ENCODE results near the gene EPC1.
"Not testable (repeated sequence)": the region's sequence is repeated elsewhere in the genome, so short reads cannot be mapped to it uniquely, and the experiment has no call there.

The EPC1 gene

DNA sequence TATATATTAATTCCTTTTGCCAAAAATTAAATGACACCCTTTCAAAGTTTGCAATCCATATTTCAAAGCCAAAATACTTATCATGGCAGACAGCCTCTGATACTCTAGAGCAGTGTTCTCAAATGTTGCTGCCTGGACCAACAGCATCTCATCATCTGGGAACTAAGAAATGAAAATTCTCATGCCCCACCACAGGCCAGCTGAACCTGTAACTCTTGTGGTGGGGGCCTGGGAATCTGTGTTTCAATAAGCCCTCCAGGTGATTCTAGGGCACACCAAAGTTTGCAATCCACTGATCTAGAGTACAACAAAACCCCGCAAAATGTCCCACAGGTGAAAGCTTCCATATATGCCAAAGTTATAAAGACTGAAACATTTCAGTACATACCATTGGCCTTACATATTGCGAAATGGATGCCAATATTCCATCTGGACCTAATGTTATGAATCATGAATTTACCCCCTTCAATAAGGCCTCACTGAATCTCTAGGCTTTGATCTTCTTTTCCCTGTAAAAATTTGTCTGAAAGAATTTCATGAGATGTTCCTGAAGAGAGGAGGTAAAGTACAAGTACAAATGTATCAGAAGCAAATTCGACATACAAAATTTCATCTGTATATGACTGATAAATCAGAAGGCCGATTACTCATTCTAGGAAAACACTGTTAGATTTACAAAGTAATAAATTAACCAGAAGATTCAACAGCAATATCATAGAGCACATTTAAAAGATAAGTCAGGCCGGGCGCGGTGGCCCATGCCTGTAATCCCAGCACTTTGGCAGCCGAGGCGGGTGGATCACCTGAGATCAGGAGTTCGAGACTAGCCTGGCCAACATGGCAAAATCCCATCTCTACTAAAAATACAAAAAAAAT is 25.3 kb upstream of the EPC1 start:
- DNase-seq = no peak

DNA sequence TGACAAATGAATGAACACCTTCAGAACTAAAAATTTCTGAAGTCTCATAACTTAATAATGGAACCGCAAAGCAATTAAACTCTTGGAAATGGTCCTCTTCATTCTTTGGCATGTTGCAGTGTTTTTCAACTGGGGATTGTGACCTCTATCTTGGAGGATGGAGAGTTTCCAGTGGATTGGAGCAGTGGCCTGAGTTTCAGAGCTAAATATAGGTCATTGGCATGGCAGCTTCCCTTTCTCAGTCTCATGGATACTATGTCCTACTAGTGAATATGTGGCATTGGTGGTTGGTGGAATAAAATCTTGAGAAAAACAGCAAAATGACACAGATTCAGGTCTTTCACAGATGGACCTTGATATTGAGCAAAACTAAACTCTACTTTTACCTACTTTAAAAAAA is 24.1 kb upstream of the EPC1 start:
- no peak for DNase-seq

DNA sequence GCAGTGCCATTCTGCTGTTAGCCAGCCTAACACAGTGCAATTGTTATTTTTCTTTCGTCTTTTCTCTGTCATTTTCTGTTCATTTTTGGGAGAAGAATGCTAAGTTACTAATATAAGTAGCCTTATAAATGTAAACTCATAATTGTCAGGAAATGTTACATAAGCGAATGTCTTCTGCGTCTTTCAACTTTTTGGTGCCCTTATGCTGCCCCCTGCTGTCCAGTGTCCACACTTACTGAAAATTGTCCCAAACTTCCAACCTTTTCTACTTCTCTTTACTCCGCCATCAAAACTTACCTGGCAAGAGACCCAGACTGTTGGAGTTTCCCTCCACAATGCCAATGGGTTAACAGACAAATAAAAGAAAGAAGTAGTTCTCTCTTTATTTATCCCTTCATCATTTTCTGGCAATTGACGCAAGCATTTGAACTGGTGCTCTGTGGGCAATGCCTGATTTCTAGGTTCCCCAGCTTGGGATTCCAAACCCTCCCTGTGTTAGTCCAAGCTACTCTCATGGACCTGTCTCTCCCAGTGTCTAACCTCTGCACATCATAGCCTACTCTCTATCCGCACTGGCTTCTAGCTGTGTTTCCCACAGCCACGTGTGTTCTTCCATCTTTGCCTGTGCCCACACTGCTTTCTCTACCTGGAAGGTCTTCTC is 21.0 kb upstream of the EPC1 start:
- peak; percentile 82 for DNase-seq

DNA sequence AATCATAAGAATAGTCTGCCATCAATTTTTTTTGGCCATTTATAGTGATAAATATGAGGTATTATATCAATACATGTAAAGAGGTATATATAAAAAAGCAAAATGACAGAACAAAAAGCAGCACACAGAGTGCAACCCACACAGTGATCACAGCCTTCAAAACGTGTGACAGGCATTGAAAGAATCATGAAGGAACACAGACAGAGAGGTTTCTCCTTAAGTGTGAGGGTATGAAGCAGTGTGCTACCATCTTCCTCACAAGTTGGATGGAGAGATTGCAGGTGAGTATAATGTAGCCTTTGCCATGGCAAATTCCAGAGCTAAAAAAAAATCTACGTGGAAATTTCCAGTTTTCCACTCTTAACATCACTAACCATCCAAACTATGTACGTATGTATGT is 19.6 kb upstream of the EPC1 start:
- DNase-seq = no peak

DNA sequence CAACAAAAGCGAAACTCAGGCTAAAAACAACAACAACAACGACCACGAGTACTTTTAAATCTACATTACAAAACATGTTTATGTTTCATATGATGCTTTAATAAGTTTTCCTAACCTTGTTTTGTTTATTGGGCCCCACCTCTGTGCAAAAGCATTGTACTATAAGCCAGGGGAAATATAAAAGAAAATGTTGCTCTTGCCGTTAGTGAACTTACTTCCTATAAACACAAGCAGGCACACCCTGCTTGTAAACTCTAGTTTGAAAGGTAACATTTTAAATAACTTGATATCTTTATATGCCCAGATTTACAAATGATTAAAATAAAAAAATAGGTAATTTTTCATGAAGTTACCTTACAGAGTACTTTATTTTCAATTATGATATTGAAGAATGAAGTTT is 19.2 kb upstream of the EPC1 start:
- no peak for DNase-seq

DNA sequence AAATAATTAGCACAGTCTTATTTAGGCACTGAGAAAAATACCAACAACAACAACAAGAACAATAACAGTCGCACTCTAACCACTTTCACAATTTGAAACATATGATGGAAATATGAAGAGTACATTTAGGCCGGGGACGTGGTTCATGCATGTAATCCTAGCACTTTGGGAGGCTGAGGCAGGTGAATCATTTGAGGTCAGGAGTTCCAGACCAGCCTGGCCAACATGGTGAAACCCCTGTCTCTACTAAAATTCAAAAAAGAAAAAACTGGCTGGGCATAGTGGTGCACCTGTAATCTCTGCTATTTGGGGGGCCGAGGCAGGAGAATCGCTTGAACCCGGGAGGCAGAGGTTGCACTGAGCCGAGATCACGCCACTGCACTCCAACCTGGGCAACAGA is 18.4 kb upstream of the EPC1 start:
- DNase-seq = not testable (repeated sequence)

DNA sequence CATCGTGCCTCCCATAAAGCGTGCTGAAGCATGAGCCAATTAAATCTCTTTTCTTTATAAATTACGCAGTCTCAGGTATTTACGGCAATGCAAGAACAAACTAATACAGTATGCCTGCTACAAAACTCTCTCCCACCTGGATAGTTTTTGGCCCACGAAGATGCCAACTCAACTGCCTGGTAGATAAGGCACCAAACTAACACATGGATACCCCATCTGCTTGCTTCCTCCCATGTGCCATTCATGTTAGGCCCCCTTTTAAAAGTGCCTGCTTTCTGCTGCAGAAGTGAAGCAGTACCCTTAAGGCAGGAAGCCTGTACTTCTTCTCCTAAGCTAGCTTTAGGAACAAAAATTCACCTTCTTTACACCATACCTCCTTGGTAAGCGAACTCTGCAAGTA is 15.6 kb upstream of the EPC1 start:
- no peak for DNase-seq

DNA sequence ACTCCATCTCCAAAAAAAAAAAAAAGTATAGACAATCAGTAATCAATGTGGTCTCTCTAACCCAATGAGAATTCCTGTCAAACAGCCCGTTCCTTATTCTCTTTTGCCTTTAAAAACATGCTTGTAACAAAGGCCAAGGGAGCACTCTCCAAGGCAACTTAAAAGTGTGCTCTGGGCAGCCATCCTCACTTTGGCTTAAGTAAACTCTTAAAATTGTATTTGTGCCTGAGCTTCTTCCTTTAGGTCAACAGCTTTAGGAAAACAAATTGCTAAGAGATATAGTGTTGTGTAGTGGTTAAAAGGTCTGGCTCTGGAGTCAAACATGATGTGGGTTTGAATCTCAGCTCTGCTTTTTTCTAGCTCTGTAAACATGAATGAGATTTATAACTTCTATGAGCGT is 13.9 kb upstream of the EPC1 start:
- no peak for DNase-seq

DNA sequence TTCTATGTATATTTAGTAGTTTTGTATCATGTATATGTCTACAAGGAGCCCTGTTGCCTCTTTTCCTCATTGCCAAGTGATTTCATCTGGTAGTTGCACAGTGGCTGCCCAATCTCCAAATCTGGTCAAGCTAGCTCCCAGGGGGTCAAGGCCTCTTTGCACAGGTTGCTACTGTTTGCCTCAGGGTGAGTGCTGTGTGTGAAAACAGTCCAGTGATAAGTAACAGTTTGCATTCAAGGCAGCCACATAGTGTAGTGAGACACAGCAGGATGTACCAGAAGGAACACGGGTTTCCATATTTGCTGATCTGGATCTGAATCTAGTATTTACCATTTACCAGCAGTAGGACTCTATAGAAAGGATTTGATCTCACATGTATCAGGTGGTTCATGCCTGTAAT is 13.3 kb upstream of the EPC1 start:
- no peak for DNase-seq

DNA sequence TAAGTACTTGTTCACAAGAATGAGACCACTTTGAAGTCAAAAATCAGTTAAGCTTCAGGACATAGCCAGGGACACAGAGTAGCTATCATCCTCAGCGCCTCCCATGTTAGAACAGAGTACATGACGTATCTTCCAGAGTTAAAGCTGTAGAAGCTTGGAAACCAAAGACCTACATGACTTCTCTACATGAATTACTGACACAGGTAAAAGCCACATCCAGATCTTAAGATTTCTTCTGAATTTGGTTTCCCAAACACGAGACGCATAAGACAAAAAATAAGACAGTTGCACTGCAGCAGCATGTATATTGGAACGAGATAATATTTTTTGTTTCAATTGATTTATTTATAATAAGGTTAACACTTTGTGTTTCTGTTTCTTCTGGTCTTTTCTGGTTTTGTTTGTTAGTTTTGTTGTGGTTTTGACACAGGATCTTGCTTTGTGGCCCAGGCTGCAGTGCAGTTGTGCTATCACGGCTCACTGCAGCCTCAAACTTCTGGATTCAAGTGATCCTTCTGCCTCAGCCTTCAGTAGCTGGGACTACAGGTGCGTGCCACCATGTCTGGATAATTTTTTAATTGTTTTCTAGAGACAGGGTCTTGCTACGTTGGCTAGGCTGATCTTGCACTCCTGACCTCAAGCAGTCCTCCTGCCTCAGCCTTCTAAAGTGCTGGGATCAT is 10.2 kb upstream of the EPC1 start:
- DNase-seq = no peak

DNA sequence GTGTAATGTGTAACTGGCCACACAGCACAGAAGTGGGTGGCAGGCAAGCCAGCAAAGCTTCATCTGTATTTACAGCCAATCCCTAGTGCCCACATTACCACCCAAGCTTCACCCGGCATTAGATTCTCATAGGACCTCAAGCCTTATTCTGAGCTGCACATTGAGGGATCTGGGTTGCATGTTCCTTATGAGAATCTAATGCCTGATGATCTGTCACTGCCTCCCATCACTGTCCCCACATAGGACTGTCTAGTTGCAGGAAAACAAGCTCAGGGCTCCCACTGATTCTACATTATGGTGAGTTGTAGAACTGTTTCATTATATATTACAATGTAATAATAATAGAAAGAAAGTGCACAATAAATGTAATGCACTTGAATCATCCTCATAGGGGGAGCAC is 7.7 kb upstream of the EPC1 start:
- DNase-seq = not testable (repeated sequence)

DNA sequence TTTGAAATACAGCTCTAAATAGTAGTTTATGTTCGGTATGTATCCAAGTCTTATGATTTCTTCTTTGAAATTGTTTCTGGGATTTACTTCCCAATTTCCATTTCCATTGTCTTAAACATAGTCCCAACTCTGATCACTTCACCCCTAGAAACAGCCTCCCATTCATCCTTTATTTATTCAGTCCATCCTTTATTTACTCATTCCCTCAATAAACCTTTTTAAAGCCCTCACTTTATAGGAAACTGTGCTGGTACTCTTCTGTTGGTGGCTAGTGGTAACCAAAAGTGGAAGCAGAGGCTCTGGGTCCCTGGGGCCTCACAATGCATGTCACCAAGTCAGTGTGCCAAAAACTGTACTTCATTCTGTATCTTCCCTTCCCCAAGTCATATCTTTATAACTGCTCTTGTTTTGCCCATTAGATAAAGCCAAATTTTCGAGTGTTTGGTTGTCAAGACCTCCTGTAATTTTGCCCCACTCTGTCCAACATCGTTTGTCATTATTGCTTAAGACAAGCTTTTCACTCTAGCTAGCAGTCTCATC is 3.9 kb upstream of the EPC1 start:
- DNase-seq = no peak

DNA sequence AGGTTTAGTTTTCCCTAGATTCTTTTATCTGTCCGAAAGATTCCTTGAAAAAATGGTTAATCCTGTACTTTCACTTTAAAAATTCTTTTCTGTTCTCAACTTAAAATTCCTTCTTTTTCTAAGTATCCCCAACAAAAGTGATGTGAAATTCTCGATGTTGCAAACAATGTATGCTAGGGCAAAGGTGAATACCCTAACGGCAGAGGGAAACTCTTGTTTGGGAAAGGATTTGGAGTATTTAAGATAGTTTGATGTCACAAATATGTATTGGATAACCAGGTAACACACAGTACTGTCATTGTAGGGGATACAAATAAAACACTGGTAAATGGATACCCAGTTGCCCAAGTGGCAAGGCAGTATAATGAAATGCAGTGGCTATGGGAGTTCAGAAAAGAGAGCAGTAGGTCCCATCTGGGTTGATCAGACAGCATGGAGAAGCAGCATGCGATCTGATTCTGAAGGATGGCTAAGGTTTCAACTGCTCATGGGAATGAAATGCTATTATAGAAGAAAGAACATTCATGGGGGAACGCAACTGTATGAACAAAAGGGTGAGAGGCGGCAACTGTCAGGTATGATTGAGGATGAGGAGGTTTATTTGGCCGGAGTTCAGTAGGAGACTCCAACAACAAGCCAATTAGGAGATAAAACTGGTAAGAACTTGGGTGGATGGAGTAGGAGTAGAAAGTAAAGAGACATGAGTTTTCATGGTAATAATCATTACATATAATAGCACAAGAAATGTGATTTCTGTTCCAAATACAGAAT is 3.2 kb upstream of the EPC1 start:
- DNase-seq = no peak

DNA sequence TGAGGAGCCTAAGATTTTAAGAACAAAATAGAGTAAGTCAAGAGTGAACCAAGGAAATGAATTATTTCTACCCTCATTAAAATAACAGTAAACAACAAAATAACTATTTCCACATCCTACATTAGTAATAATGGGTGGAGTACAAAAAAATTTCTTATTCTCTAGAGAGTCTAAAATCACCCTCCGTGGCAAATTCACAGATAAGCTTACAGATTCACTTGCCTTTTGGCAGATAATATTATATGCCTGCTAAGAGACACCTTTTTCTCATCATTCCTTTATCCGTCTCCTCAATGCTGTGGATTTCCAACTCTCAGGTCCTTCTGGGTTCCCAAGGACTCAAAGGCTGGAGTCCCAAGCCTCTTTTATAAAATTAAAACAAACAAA is 2.2 kb upstream of the EPC1 start:
- no peak for DNase-seq

DNA sequence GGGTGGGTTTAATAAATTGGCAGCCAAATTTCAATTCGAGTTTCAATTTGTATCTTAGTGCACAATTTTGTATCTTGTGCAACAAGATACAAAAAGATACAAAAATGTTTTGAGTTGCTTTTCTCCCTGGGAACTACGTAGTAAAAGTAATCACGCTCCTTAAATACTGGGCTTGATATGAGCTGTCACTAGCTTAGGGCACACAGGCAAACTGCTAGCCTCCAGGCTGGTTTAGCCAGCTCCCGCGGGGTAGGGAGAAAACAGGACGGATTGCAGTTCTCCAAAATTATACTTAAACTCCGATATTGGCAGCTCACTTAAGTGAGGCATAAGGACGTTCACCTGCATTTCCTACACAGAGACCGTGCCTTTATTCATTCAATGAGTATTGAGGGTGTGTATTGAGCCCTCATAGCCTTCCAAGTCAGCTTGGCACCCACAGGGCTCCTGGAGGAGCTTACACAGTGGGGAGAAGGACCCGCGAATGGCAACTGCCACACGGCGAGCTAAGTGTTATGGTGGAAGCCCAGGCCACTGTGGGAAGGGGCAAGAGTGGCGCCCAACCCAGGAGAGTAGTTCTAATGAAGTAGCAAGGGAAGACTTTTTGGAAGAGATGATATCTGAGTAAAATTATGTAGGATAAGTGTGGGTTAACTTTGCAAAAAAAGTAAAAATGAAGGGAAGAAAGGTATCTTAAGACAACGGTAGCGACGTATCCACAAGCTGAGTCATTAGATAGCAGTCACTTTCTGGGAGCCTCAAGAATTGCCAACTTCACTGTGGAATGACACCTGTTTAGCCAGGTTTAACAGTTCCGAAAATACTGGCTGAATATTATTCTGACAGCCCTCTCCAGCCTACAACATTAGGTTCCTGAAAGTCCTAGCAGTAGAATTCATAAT is 1.6 kb upstream of the EPC1 start:
- DNase-seq = no peak

DNA sequence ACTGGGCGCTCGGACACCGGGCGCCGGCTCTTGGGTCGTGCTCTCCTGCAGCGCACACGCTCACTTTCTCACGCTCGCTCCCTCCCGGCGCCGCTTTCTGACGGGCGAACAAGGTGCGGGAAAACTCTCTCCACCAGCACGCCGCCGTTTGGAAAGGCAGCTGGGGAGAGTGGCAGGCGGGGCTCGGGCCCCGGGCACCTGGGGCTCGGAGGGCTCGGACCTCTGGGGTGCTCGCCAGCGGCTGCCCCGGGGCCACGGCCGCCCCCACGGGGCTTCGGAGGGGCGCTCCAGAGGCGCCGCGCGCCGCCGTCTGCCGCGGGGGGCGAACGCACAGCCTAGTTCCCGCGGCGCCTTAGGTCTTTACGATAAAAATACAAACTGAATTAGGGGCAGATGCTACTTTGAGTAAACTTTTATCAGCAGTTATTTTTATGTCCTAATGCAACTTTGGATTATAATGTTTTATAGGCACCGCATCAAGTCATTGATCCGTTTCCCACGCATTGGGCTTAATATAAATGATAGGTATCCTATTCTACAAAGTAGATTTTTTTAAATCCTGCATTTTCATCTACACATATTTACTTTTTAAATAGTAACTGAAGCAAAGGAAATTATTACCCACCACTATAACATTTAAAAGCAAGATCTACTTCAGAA is 535 bp upstream of the EPC1 start:
- DNase-seq = no peak

DNA sequence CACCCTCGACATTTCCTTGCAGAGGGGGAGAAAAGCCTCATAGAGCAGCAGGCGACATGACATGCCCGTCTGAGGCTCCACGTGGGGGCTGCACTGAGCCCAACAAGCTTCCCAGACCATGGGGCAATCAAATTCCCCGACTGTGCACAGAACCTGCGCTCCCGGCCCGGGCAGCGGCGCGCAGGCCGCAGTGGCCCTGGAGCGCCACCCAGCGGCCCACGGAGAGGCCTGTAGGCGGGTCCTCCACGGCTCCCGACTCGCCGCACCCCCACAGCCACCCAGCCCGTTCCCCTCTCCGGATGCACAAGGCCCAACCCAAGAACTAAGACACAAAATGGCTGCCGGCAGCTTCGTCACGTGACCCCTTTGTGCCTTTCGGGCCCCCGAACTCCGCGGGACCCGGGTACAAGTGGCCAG is 816 bp downstream of the EPC1 start:
- peak; percentile 98 for DNase-seq

DNA sequence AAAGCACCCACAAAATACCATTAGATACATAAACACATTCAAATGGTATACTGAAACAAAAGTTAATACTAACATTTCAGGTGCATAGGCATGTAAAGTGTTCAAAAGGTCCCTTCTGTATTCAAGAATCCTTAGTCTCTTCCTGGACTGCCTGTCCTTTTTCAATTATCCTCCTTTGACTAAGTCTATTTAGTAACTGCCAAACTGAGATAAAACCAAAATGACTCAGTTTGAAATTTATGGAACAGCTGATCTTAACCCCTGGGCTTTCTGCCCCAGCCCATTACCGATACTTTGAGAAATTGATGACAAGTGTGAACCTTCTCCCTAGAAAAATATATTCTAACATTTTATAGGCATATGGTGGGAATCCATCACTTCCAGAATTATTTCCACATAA is 5.4 kb downstream of the EPC1 start:
- no peak for DNase-seq

DNA sequence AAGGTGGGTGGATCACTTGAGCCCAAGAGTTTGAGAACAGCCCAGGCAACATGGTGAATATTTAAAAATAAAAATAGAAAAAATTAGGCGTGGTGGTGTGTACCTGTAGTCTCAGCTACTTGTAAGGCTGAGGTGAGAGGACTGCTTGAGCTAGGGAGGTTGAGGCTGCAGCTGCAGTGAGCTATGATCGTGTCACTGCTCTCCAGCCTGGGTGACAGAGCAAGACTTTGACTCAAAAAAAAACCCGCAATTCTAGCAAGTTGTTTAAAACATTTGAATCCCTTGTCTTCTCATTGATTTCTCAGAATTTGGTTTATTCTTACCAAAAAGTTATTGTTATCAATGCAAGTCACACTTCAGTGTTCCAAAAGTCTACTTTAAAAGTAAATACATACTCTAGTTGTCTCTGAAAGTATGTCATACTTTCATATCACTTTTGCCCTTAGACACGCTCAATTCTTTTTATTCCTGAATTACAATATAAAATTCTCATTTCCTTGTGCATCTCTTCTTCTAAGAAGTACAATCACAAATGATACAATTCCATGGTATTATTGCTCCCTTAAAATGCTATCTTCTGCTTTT is 6.3 kb downstream of the EPC1 start:
- no peak for DNase-seq

DNA sequence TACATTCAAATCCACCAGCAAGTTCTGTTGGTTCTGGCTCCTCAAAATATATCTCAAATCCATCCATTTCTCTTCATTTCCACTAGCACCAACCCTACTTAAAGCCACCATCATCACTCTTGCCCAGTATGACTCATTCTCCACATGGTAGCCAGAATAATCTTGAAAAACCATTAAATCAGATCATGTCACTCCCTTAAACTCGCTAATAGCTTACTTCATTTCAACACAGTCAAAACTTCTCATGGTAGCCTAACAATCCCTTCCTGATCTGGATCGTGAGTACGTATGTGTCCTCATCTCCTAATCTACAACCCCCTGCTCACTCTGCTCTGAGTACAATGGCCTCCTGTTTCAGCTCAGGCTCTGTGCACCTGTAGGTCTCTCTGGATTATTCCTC is 8.7 kb downstream of the EPC1 start:
- no peak for DNase-seq

DNA sequence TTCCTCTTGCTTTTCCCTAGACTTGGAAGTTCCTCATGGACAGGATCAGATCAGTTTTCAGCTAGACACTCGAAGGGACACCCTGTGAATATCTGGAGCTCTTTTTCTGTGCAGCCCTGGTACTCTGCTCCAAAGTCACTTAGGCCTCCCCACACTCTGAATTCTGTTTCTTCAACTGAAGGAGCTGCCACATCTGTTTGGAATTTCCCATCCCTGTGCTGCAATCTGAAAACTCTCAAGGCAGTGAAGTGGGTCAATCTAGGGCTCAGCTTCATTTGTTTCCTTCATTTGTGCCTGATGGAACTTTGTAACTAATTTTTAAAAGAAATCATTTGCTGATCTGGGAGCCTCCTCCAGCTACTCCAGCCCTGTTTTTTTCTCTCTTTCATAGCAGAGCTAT is 9.6 kb downstream of the EPC1 start:
- DNase-seq = no peak

All from suppressor macrophage treated with lipopolysaccharide for 4 hours (primary cell).